K562 (cell line): ENCODE results near the gene ADNP. TPM values are rescaled to one million over a fixed set of nuclear protein-coding genes. Genes with fewer than 3 reads are reported as not detected.

Experiments used
- ATF1 ChIP-seq, 2 experiments: fragments of 450-650 bp in 1 of 2; IDR thresholded peaks; 2 replicates each; pipeline ENCODE4 v1.6.1; 2016; ENCODE audit warnings: missing compliant biosample characterization in 1 of 2, missing genetic modification characterization in 1 of 2
- CBX3 ChIP-seq, 2 experiments: IDR thresholded peaks; 1 replicate in 1 of 2; 2 replicates in 1 of 2; pipeline ENCODE4 v1.6.1; 2012; ENCODE audit warnings: inconsistent platforms in 2 of 2, low read length in 2 of 2, borderline replicate concordance in 1 of 2, control low read depth in 1 of 2
- CHCHD3 ChIP-seq: fragments of 250-450 bp; sonication (Bioruptor Pico); IDR thresholded peaks from 2 replicates; pipeline ENCODE4 v2.1.2; 2022; ENCODE audit warnings: mild to moderate bottlenecking
- CSDE1 ChIP-seq, 2 experiments: fragments of 450-650 bp; IDR thresholded peaks; 2 replicates each; pipeline ENCODE4 v1.6.1; 2016; ENCODE audit warnings: mild to moderate bottlenecking in 1 of 2
- FOS ChIP-seq: IDR thresholded peaks from 3 replicates; pipeline ENCODE4 v1.6.1; 2011; ENCODE audit not compliant: insufficient read length; ENCODE audit errors: extremely low read depth
- MEF2D ChIP-seq: conservative IDR thresholded peaks from 2 replicates; pipeline ENCODE4 v1.6.1; 2016; ENCODE audit warnings: low read depth, missing genetic modification characterization, missing compliant biosample characterization
- NCOA1 ChIP-seq: fragments of 450-650 bp; IDR thresholded peaks from 2 replicates; pipeline ENCODE4 v1.6.1; 2016; ENCODE audit warnings: low read depth
- NFE2L1 ChIP-seq: fragments of 450-650 bp; IDR thresholded peaks from 2 replicates; pipeline ENCODE4 v1.6.1; 2016; ENCODE audit warnings: missing genetic modification characterization, low read depth, mild to moderate bottlenecking, missing compliant biosample characterization, moderate library complexity, borderline replicate concordance
- PTRF ChIP-seq: fragments of 450-650 bp; IDR thresholded peaks from 2 replicates; pipeline ENCODE4 v1.6.1; 2016; ENCODE audit warnings: mild to moderate bottlenecking, missing genetic modification characterization, missing compliant biosample characterization
- RAD21 ChIP-seq, 2 experiments: fragments of 250-450 bp in 1 of 2; fragments of 450-650 bp in 1 of 2; sonication (Bioruptor Pico) in 1 of 2; formaldehyde crosslinking in 1 of 2; IDR thresholded peaks in 1 of 2; conservative IDR thresholded peaks in 1 of 2; 2 replicates each; pipeline versions ENCODE4 v1.4.0 to v1.8.0; 2020 to 2022; ENCODE audit warnings: mild to moderate bottlenecking in 2 of 2, moderate library complexity in 1 of 2
- SAFB ChIP-seq: fragments of 200-400 bp; formaldehyde crosslinking; IDR thresholded peaks from 2 replicates; pipeline ENCODE4 v1.6.1; 2017; ENCODE audit warnings: low read depth, low read length, borderline replicate concordance
- SIN3A ChIP-seq, 2 experiments: fragments of 150-350 bp in 1 of 2; IDR thresholded peaks; 2 replicates each; pipeline ENCODE4 v1.6.1; 2011 to 2016; ENCODE audit warnings: borderline replicate concordance in 2 of 2, low read depth in 2 of 2, low read length in 2 of 2, mild to moderate bottlenecking in 2 of 2, moderate library complexity in 2 of 2; ENCODE audit not compliant: control insufficient read depth in 1 of 2
- SIRT6 ChIP-seq: IDR thresholded peaks from one replicate; pipeline ENCODE4 v1.6.1; 2012; ENCODE audit warnings: low read depth, mild to moderate bottlenecking, control low read depth, inconsistent platforms, low read length, moderate library complexity
- STAT5A ChIP-seq: IDR thresholded peaks from 2 replicates; pipeline ENCODE4 v1.6.1; 2012; ENCODE audit warnings: low read length, inconsistent platforms, borderline replicate concordance
- TCF7 ChIP-seq: sonication (generic); IDR thresholded peaks from 2 replicates; pipeline ENCODE4 v1.6.1; 2016; ENCODE audit warnings: antibody characterized with exemption, borderline replicate concordance
- ZNF174 ChIP-seq: fragments of 250-450 bp; sonication (Bioruptor Pico); IDR thresholded peaks from 2 replicates; pipeline ENCODE4 v1.4.0; 2020; ENCODE audit warnings: mild to moderate bottlenecking
- ZNF436 ChIP-seq: fragments of 250-450, 450-650 bp; sonication (Bioruptor Pico); formaldehyde crosslinking; IDR thresholded peaks from 2 replicates; pipeline ENCODE4 v1.7.0; 2020; ENCODE audit warnings: mild to moderate bottlenecking
- polyA plus RNA-seq, 8 experiments: library from polyadenylated mRNA; depleted of rRNA in 4 of 8; stranded (reverse) in 5 of 8; unstranded in 3 of 8; fragments of >200 nt; fragmentation: Nextera tagmentation in 2 of 8; fragmentation: Illumina TruSeq in 1 of 8; extraction: Ambion mirVana in 2 of 8; extraction: Trizol in 1 of 8; gene quantifications; 2 replicates each; pipeline versions ENCODE4 v1.2.1 to v1.2.3, GENCODE V29; 2011 to 2014; ENCODE audit warnings: inconsistent platforms in 1 of 8, missing spikeins in 1 of 8
- total RNA-seq, 7 experiments: library from RNA; depleted of rRNA in 6 of 7; stranded (reverse); fragments of >200 nt in 6 of 7; fragmentation: Illumina TruSeq in 2 of 7; extraction: Trizol in 2 of 7; gene quantifications; 2 replicates each; pipeline versions ENCODE4 v1.2.1 to v1.2.3, GENCODE V29; 2011 to 2021; ENCODE audit warnings: low replicate concordance in 1 of 7
- TF ChIP-seq, protein P1 (sequence below): fragments of 150-350 bp; conservative IDR thresholded peaks from 2 replicates; pipeline ENCODE4 v1.6.1; 2014; ENCODE audit warnings: low read length
- TF ChIP-seq, protein P2 (sequence below): fragments of 250-450 bp; sonication (Bioruptor Pico); IDR thresholded peaks from 2 replicates; pipeline ENCODE4 v1.8.0; 2021; ENCODE audit warnings: mild to moderate bottlenecking, moderate library complexity
- TF ChIP-seq, protein P3 (sequence below): sonication (generic); formaldehyde crosslinking; IDR thresholded peaks from 2 replicates; pipeline ENCODE4 v1.8.0; 2023; ENCODE audit warnings: mild to moderate bottlenecking, missing genetic modification reagents
- TF ChIP-seq, protein P4 (sequence below), 2 experiments: fragments of 450-650 bp in 1 of 2; sonication (generic) in 1 of 2; formaldehyde crosslinking in 1 of 2; IDR thresholded peaks in 1 of 2; conservative IDR thresholded peaks in 1 of 2; 2 replicates each; pipeline versions ENCODE4 v1.6.1 to v1.8.1; 2016 to 2023; ENCODE audit warnings: mild to moderate bottlenecking in 2 of 2, moderate library complexity in 2 of 2, inconsistent platforms in 1 of 2, missing genetic modification reagents in 1 of 2

The ADNP gene
- total and polyA plus RNA-seq, 9 of the 15 experiments (the other 6 are each of a cell fraction or from before 2014, with no cell fraction given) = 17.8 to 59.9 (median 25.3) TPM

GRCh38 chr20:50903353-50904051, 27.7 kb downstream of the ADNP start (continued):
- TF ChIP-seq, protein P1, sequence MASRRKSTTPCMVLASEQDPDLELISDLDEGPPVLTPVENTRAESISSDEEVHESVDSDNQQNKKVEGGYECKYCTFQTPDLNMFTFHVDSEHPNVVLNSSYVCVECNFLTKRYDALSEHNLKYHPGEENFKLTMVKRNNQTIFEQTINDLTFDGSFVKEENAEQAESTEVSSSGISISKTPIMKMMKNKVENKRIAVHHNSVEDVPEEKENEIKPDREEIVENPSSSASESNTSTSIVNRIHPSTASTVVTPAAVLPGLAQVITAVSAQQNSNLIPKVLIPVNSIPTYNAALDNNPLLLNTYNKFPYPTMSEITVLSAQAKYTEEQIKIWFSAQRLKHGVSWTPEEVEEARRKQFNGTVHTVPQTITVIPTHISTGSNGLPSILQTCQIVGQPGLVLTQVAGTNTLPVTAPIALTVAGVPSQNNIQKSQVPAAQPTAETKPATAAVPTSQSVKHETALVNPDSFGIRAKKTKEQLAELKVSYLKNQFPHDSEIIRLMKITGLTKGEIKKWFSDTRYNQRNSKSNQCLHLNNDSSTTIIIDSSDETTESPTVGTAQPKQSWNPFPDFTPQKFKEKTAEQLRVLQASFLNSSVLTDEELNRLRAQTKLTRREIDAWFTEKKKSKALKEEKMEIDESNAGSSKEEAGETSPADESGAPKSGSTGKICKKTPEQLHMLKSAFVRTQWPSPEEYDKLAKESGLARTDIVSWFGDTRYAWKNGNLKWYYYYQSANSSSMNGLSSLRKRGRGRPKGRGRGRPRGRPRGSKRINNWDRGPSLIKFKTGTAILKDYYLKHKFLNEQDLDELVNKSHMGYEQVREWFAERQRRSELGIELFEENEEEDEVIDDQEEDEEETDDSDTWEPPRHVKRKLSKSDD = no peak
- TF ChIP-seq TCF7 = no peak
- TF ChIP-seq SIN3A (IDR thresholded peaks at IDR 0.05; ENCODE audit: borderline replicate concordance in 2 of 2, control insufficient read depth in 1 of 2, low read depth in 2 of 2, low read length in 2 of 2) = no peak
- TF ChIP-seq PTRF (tag) = no peak
- TF ChIP-seq, protein P2, sequence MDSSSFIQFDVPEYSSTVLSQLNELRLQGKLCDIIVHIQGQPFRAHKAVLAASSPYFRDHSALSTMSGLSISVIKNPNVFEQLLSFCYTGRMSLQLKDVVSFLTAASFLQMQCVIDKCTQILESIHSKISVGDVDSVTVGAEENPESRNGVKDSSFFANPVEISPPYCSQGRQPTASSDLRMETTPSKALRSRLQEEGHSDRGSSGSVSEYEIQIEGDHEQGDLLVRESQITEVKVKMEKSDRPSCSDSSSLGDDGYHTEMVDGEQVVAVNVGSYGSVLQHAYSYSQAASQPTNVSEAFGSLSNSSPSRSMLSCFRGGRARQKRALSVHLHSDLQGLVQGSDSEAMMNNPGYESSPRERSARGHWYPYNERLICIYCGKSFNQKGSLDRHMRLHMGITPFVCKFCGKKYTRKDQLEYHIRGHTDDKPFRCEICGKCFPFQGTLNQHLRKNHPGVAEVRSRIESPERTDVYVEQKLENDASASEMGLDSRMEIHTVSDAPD (CRISPR knock-in tag) = no peak
- peak; percentile 92 for TF ChIP-seq STAT5A
- TF ChIP-seq CBX3 (IDR thresholded peaks at IDR 0.05; ENCODE audit: borderline replicate concordance in 1 of 2, low read length in 2 of 2) = peak in 1 of 2 experiments; percentile 77; a peak in 1 of 3 replicates
- no peak for TF ChIP-seq ZNF174 (CRISPR knock-in tag)
- no peak for TF ChIP-seq NFE2L1 (tag)
- TF ChIP-seq ATF1 (CRISPR knock-in tag; IDR thresholded peaks at IDR 0.05) = no peak
- no peak for TF ChIP-seq ATF1 (tag; IDR thresholded peaks at IDR 0.05)
- no peak for TF ChIP-seq CHCHD3 (CRISPR knock-in tag)
- TF ChIP-seq, protein P3, sequence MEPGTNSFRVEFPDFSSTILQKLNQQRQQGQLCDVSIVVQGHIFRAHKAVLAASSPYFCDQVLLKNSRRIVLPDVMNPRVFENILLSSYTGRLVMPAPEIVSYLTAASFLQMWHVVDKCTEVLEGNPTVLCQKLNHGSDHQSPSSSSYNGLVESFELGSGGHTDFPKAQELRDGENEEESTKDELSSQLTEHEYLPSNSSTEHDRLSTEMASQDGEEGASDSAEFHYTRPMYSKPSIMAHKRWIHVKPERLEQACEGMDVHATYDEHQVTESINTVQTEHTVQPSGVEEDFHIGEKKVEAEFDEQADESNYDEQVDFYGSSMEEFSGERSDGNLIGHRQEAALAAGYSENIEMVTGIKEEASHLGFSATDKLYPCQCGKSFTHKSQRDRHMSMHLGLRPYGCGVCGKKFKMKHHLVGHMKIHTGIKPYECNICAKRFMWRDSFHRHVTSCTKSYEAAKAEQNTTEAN (CRISPR knock-in tag) = no peak
- no peak for TF ChIP-seq ZNF436 (CRISPR knock-in tag)
- 0 out of 2 replicates have a peak, but pooled peaks have one; percentile 22 for TF ChIP-seq MEF2D (tag)
- TF ChIP-seq SAFB = no peak
- TF ChIP-seq NCOA1 = peak; percentile 69; the same call in 1 of the 2 replicates
- TF ChIP-seq CSDE1 (IDR thresholded peaks at IDR 0.05) = 0 out of 4 replicates have a peak, but pooled peaks of 1 of the 2 experiments have one; percentile 46
- TF ChIP-seq RAD21 (CRISPR knock-in tag; conservative IDR thresholded peaks at IDR 0.05 in 1 of 2, IDR thresholded peaks at IDR 0.05 in 1 of 2) = no peak
- TF ChIP-seq FOS = no peak
- no peak for TF ChIP-seq SIRT6
- TF ChIP-seq, protein P4, sequence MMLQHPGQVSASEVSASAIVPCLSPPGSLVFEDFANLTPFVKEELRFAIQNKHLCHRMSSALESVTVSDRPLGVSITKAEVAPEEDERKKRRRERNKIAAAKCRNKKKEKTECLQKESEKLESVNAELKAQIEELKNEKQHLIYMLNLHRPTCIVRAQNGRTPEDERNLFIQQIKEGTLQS (IDR thresholded peaks at IDR 0.05) = 0 out of 2 replicates have a peak, but pooled peaks have one; percentile 47
- TF ChIP-seq, protein P4 (CRISPR knock-in tag; conservative IDR thresholded peaks at IDR 0.05) = no peak
